ENCODE data around the gene KMT2A.
"Not testable (repeated sequence)": the region's sequence is repeated elsewhere in the genome, so short reads cannot be mapped to it uniquely, and the experiment has no call there.

The KMT2A gene

GRCh38 chr11:118462178-118462577 lies 25.9 kb downstream of the KMT2A start:
- peaks cover 60% of the 10 kb centered on the region for H4K20me1 ChIP-seq (ENCODE audit: insufficient read depth, low read length)
- no peaks in the 10 kb centered on the region for H3K9me3 ChIP-seq (ENCODE audit: insufficient read depth, low read length)
- H3K4me2 ChIP-seq (ENCODE audit: low read length) = no peak overlapping the region
- H2AFZ ChIP-seq (ENCODE audit: low read depth, low read length) = no peak overlapping the region
- H3K27me3 ChIP-seq (ENCODE audit: low read depth, low read length) = no peaks in the 10 kb centered on the region
- H3K4me1 ChIP-seq (ENCODE audit: low read length) = peaks cover 3% of the 10 kb centered on the region; the same call in 1 of the 2 replicates
- no peak overlapping the region for H3K27ac ChIP-seq (ENCODE audit: low read length)
- H3K36me3 ChIP-seq (replicated peaks; ENCODE audit: low read depth, low read length) = peaks cover 6% of the 10 kb centered on the region
- TF ChIP-seq EZH2phosphoT487 (IDR thresholded peaks at IDR 0.05; ENCODE audit: low read depth) (no peak), CTCF (IDR thresholded peaks at IDR 0.05; ENCODE audit: low read depth, low read length) (no peak)
- peaks cover 72% of the 10 kb centered on the region for H3K79me2 ChIP-seq (ENCODE audit: low read length)
- no peak overlapping the region for H3K4me3 ChIP-seq (ENCODE audit: low read length)
- no peak overlapping the region for H3K9ac ChIP-seq (ENCODE audit: low read length)

GRCh38 chr11:118468968-118469367 lies 32.7 kb downstream of the KMT2A start:
- not testable (repeated sequence) for H2AFZ ChIP-seq (ENCODE audit: low read depth, low read length); H3K4me1 ChIP-seq (ENCODE audit: low read length); H3K4me3 ChIP-seq (ENCODE audit: low read length); H3K27me3 ChIP-seq (ENCODE audit: low read depth, low read length); H3K9me3 ChIP-seq (ENCODE audit: insufficient read depth, low read length); H3K4me2 ChIP-seq (ENCODE audit: low read length); H3K27ac ChIP-seq (ENCODE audit: low read length); H3K9ac ChIP-seq (ENCODE audit: low read length)
- peaks cover 42% of the 10 kb centered on the region for H4K20me1 ChIP-seq (ENCODE audit: insufficient read depth, low read length)
- peaks cover 70% of the 10 kb centered on the region for H3K79me2 ChIP-seq (ENCODE audit: low read length)
- H3K36me3 ChIP-seq (replicated peaks; ENCODE audit: low read depth, low read length) = peaks cover 38% of the 10 kb centered on the region

GRCh38 chr11:118471030-118471429 lies 34.7 kb downstream of the KMT2A start:
- H3K36me3 ChIP-seq (replicated peaks; ENCODE audit: low read depth, low read length) = peaks cover 41% of the 10 kb centered on the region
- H3K9me3 ChIP-seq (ENCODE audit: insufficient read depth, low read length) = no peaks in the 10 kb centered on the region
- H3K27ac ChIP-seq (ENCODE audit: low read length) = no peak overlapping the region
- H3K9ac ChIP-seq (ENCODE audit: low read length) = no peak overlapping the region
- no peak overlapping the region for H2AFZ ChIP-seq (ENCODE audit: low read depth, low read length)
- no peak overlapping the region for H3K4me3 ChIP-seq (ENCODE audit: low read length)
- no peaks in the 10 kb centered on the region for H3K27me3 ChIP-seq (ENCODE audit: low read depth, low read length)
- H3K4me1 ChIP-seq (ENCODE audit: low read length) = no peaks in the 10 kb centered on the region
- TF ChIP-seq CTCF (IDR thresholded peaks at IDR 0.05; ENCODE audit: low read depth, low read length) = no peak
- no peak for TF ChIP-seq EZH2phosphoT487 (IDR thresholded peaks at IDR 0.05; ENCODE audit: low read depth)
- H3K79me2 ChIP-seq (ENCODE audit: low read length) = peaks cover 65% of the 10 kb centered on the region
- no peak overlapping the region for H3K4me2 ChIP-seq (ENCODE audit: low read length)
- H4K20me1 ChIP-seq (ENCODE audit: insufficient read depth, low read length) = peaks cover 33% of the 10 kb centered on the region

- Histone ChIP-seq H3K27me3 (ENCODE audit: low read depth, low read length) (no peaks in the 10 kb centered on the region), H3K4me1 (ENCODE audit: low read length) (no peaks in the 10 kb centered on the region), H3K9me3 (ENCODE audit: insufficient read depth, low read length) (no peaks in the 10 kb centered on the region), H3K4me2 (ENCODE audit: low read length) (no peak overlapping the region), H3K79me2 (ENCODE audit: low read length) (peaks cover 51% of the 10 kb centered on the region), H4K20me1 (ENCODE audit: insufficient read depth, low read length) (peaks cover 21% of the 10 kb centered on the region; the same call in 1 of the 2 replicates), H2AFZ (ENCODE audit: low read depth, low read length) (no peak overlapping the region), H3K9ac (ENCODE audit: low read length) (no peak overlapping the region), H3K27ac (ENCODE audit: low read length) (no peak overlapping the region), H3K4me3 (ENCODE audit: low read length) (no peak overlapping the region), H3K36me3 (replicated peaks; ENCODE audit: low read depth, low read length) (peaks cover 58% of the 10 kb centered on the region)
- TF ChIP-seq EZH2phosphoT487 (IDR thresholded peaks at IDR 0.05; ENCODE audit: low read depth) (no peak), CTCF (IDR thresholded peaks at IDR 0.05; ENCODE audit: low read depth, low read length) (no peak)
Observed at GRCh38 chr11:118473537-118473936, 37.2 kb downstream of the KMT2A start.

GRCh38 chr11:118476676-118477075 lies 40.4 kb downstream of the KMT2A start:
- H3K27me3 ChIP-seq (ENCODE audit: low read depth, low read length) = no peaks in the 10 kb centered on the region
- H3K4me1 ChIP-seq (ENCODE audit: low read length) = no peaks in the 10 kb centered on the region
- no peak for TF ChIP-seq CTCF (IDR thresholded peaks at IDR 0.05; ENCODE audit: low read depth, low read length)
- TF ChIP-seq EZH2phosphoT487 (IDR thresholded peaks at IDR 0.05; ENCODE audit: low read depth) = no peak
- H3K4me3 ChIP-seq (ENCODE audit: low read length) = no peak overlapping the region
- H3K27ac ChIP-seq (ENCODE audit: low read length) = no peak overlapping the region
- no peaks in the 10 kb centered on the region for H3K9me3 ChIP-seq (ENCODE audit: insufficient read depth, low read length)
- peaks cover 5% of the 10 kb centered on the region; the same call in 1 of the 2 replicates for H4K20me1 ChIP-seq (ENCODE audit: insufficient read depth, low read length)
- no peak overlapping the region for H2AFZ ChIP-seq (ENCODE audit: low read depth, low read length)
- H3K36me3 ChIP-seq (replicated peaks; ENCODE audit: low read depth, low read length) = peaks cover 66% of the 10 kb centered on the region
- no peak overlapping the region for H3K9ac ChIP-seq (ENCODE audit: low read length)
- peaks cover 28% of the 10 kb centered on the region for H3K79me2 ChIP-seq (ENCODE audit: low read length)
- no peak overlapping the region for H3K4me2 ChIP-seq (ENCODE audit: low read length)

GRCh38 chr11:118481238-118481637 lies 44.9 kb downstream of the KMT2A start:
- H3K9me3 ChIP-seq (ENCODE audit: insufficient read depth, low read length); H2AFZ ChIP-seq (ENCODE audit: low read depth, low read length); H3K27ac ChIP-seq (ENCODE audit: low read length); H4K20me1 ChIP-seq (ENCODE audit: insufficient read depth, low read length); H3K4me2 ChIP-seq (ENCODE audit: low read length); H3K9ac ChIP-seq (ENCODE audit: low read length); H3K4me3 ChIP-seq (ENCODE audit: low read length); H3K27me3 ChIP-seq (ENCODE audit: low read depth, low read length); H3K4me1 ChIP-seq (ENCODE audit: low read length); H3K79me2 ChIP-seq (ENCODE audit: low read length): not testable (repeated sequence)
- H3K36me3 ChIP-seq (replicated peaks; ENCODE audit: low read depth, low read length) = peaks cover 61% of the 10 kb centered on the region
